Calu3 (cell line): ENCODE data around the gene ADGRL3. TPM values are rescaled to one million over a fixed set of nuclear protein-coding genes. Genes with fewer than 3 reads are reported as not detected.

Experiments used
- BruUV-seq: library from RNA; stranded (reverse); fragments of 400-500 nt; replicated peaks from 2 replicates; lab custom pipeline; 2021; lab: Mats Ljungman, UMichigan
- CTCF ChIA-PET: fragments of 300-600 bp; sonication (Branson Sonifier 250); formaldehyde crosslinking; loops from one replicate; lab custom pipeline; 2022; ENCODE audit warnings: antibody characterized with exemption; lab: Charles Lee
- DNase-seq: peaks from one replicate; pipeline ENCODE4 v3.0.0; 2022
- H3K27ac Mint-ChIP-seq: one replicate; pipeline ENCODE4 v1.8.0; 2022; ENCODE audit warnings: mixed read lengths; ENCODE audit not compliant: unreplicated experiment
- H3K27me3 Mint-ChIP-seq: one replicate; pipeline ENCODE4 v1.8.0; 2022; ENCODE audit warnings: mixed read lengths; ENCODE audit not compliant: unreplicated experiment
- H3K36me3 Mint-ChIP-seq: one replicate; pipeline ENCODE4 v1.8.0; 2022; ENCODE audit warnings: mild to moderate bottlenecking, moderate library complexity, mixed read lengths; ENCODE audit not compliant: insufficient read depth, unreplicated experiment
- H3K4me1 Mint-ChIP-seq: one replicate; pipeline ENCODE4 v1.8.0; 2022; ENCODE audit warnings: mild to moderate bottlenecking, low read depth, mixed read lengths; ENCODE audit not compliant: unreplicated experiment
- H3K4me3 Mint-ChIP-seq: one replicate; pipeline ENCODE4 v1.8.0; 2022; ENCODE audit warnings: mild to moderate bottlenecking, low read depth, moderate library complexity, mixed read lengths; ENCODE audit not compliant: unreplicated experiment
- H3K9me3 Mint-ChIP-seq: one replicate; pipeline ENCODE4 v1.8.0; 2022; ENCODE audit warnings: low read depth, mixed read lengths; ENCODE audit not compliant: unreplicated experiment
- intact Hi-C: fragments of 100-400 bp; cut with micrococcal nuclease; formaldehyde crosslinking; loops from one replicate; pipeline ENCODE4 v1.10.0; 2022; ENCODE audit not compliant: unreplicated experiment
- total RNA-seq: library from RNA; stranded (reverse); gene quantifications from 2 replicates; pipeline ENCODE4 v1.2.3, GENCODE V29; 2022
- TF ChIP-seq, protein P1 (sequence below): fragments of 200-600 bp; IDR thresholded peaks from one replicate; pipeline ENCODE4 v1.8.0; 2022; ENCODE audit warnings: antibody characterized with exemption; ENCODE audit not compliant: unreplicated experiment

ADGRL3 gene
- total RNA-seq, 1 experiment from 2014 or later = 0.66 TPM

DNA sequence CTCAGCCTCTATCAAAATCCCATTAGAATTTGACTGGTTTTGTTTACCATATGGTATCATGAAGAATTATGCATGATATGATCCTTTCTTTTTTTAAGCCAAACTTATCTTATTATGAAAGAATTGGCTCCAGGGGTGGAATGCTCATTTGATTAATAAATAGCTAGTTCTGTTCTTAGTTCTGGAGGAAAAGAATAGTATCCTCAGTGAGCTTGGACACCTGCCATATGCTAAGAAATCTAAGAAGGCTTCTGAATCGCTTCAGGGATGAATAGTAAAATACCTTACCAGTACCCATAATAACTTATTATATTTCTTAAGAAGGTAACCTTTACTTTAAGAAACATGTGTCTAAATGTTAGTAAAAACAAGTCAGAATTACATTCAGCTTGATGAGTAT lies 803.6 kb downstream of the ADGRL3 start:
- Mint-ChIP-seq H3K4me1 (no peaks in the 10 kb centered on the region), H3K4me3 (no peak overlapping the region), H3K36me3 (no peaks in the 10 kb centered on the region), H3K9me3 (no peaks in the 10 kb centered on the region), H3K27ac (no peak overlapping the region), H3K27me3 (no peaks in the 10 kb centered on the region)
- TF ChIP-seq, protein P1, sequence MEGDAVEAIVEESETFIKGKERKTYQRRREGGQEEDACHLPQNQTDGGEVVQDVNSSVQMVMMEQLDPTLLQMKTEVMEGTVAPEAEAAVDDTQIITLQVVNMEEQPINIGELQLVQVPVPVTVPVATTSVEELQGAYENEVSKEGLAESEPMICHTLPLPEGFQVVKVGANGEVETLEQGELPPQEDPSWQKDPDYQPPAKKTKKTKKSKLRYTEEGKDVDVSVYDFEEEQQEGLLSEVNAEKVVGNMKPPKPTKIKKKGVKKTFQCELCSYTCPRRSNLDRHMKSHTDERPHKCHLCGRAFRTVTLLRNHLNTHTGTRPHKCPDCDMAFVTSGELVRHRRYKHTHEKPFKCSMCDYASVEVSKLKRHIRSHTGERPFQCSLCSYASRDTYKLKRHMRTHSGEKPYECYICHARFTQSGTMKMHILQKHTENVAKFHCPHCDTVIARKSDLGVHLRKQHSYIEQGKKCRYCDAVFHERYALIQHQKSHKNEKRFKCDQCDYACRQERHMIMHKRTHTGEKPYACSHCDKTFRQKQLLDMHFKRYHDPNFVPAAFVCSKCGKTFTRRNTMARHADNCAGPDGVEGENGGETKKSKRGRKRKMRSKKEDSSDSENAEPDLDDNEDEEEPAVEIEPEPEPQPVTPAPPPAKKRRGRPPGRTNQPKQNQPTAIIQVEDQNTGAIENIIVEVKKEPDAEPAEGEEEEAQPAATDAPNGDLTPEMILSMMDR = no peak
- no TSS peak for BruUV-seq
- DNase-seq = no peak
- CTCF ChIA-PET = no interaction called here
- intact Hi-C loops = no loop called here

DNA sequence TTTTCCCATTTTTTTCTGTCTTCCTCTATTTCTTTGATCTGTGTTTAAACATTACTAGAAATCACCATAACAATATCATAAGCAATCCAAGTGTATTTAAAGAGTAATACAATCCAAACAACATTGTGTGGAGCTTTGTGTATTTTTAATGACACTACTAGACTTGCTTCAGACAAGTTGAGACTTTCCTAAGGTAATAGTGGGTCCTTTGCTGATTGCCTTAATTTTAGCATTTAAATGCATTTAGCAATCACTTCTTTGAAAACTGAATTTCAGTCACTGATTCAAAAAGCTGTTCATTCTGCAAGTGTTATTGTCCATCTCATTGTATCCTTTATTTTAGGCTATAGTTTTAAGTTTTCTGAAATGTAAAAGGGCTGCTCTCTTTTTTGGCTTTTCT lies 804.8 kb downstream of the ADGRL3 start:
- BruUV-seq = no TSS peak
- H3K27me3 Mint-ChIP-seq = no peaks in the 10 kb centered on the region
- TF ChIP-seq, protein P1 = no peak
- no peak overlapping the region for H3K27ac Mint-ChIP-seq
- H3K9me3 Mint-ChIP-seq = no peaks in the 10 kb centered on the region
- intact Hi-C loops = no loop called here
- no peak for DNase-seq
- CTCF ChIA-PET = no interaction called here
- no peaks in the 10 kb centered on the region for H3K4me1 Mint-ChIP-seq
- H3K36me3 Mint-ChIP-seq = no peaks in the 10 kb centered on the region
- H3K4me3 Mint-ChIP-seq = no peak overlapping the region

DNA sequence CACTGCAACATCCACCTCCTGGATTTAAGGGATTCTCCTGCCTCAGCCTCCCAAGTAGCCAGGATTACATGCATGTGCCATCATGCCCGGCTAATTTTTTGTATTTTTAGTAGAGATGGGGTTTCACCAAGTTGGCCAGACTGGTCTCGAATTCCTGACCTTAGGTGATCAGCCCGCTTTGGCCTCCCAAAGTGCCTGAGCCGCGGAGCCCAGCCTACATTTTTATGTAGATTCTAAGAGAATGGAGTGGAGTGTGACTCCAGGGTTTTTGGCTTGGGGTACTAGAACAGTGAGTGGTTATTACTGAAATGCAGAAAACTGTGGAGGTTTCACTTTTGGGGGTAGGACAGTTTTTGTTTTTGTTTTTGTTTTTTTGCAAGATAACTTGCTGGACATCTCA lies 806.0 kb downstream of the ADGRL3 start:
- BruUV-seq = no TSS peak
- Mint-ChIP-seq H3K27ac (no peak overlapping the region), H3K9me3 (no peaks in the 10 kb centered on the region), H3K4me1 (no peaks in the 10 kb centered on the region), H3K27me3 (no peaks in the 10 kb centered on the region), H3K36me3 (no peaks in the 10 kb centered on the region), H3K4me3 (no peak overlapping the region)
- no peak for DNase-seq
- CTCF ChIA-PET = no interaction called here
- intact Hi-C loops = no loop called here
- TF ChIP-seq, protein P1 = no peak

DNA sequence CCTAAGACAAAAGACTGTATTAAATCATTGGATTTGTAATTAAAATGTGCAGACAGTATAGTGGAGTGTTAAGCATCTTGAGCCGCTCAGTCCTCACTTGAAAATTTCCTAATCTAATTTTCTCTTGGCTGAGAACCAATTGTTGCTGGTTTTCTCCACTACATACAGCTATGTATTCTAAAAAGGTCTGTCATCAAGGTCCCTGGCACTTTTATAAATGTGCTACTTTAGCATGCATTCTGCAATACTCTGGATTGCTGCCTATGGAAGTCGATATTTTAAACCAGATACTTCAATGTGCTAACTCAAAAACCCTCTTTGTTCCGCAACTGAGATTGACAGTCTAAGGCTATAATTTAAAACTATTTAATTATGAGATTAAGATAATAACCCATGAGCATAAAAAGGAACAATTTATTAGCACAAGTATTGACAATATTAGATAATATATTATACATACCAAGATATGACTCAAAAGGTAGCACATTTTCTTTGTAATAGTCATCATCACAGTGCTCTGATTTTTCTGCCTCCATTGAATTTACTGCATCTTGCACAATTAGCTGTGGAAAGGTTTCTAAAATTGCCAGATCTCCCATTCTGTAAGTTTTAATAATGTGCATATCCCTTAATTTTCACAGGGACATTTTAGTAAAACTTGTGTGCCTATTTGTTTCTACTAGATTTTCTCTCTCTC lies 815.1 kb downstream of the ADGRL3 start:
- H3K27ac Mint-ChIP-seq = no peak overlapping the region
- no peak for DNase-seq
- intact Hi-C loops = no loop called here
- BruUV-seq = no TSS peak
- TF ChIP-seq, protein P1 = no peak
- CTCF ChIA-PET = no interaction called here
- H3K4me3 Mint-ChIP-seq = no peak overlapping the region
- H3K27me3 Mint-ChIP-seq = no peaks in the 10 kb centered on the region
- no peaks in the 10 kb centered on the region for H3K4me1 Mint-ChIP-seq
- H3K36me3 Mint-ChIP-seq = no peaks in the 10 kb centered on the region
- H3K9me3 Mint-ChIP-seq = peaks cover 3% of the 10 kb centered on the region
